Measurements from ENCODE around the gene RCBTB2. TPM values are rescaled to one million over a fixed set of nuclear protein-coding genes. Genes with fewer than 3 reads are reported as not detected.

Gene RCBTB2
- total RNA-seq, 1 donor from 2014 or later: 25.2 TPM

DNA sequence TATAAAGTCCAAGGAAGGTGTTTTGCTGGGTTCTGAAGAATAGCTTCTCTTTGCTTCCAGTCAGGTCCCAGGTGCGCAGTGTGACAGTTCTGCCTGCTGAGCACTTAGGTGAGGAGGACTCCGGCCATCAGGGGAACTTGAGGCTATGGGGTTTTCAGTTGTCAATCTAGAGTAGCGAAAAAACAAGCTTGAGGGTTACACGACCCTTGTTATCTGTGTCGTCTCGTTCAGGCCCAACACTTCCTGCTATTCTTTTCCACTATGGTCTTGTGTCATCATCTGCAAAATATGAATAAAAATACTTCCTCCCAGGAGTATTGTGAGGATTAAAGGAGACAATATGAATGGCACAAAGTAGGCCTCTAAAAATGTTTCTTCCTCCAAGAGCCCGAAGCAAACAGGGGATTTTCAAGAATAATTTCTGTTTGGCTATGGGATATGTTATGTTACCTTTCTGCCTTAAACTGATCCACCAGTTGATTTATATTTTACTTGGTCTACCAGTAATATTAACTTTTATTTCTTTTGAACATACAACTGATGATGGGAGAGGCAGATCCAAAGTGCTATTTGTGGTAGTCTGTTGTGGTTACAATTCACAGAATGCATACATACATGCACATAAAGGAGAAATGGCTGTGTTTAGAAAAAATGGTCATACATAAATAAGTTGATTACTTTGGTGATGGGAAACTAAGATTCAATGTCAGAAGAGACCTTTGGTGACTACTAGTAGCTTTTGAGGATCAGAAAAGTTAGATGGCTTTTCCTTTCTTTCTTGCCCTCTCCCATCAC is 40.5 kb upstream of the RCBTB2 start:
- H3K36me3 Mint-ChIP-seq (ENCODE audit: low read depth): no peaks in the 10 kb centered on the region
- H3K9me3 Mint-ChIP-seq: no peaks in the 10 kb centered on the region
- H3K27ac Mint-ChIP-seq (ENCODE audit: unreplicated experiment): peak overlapping the region; percentile 24
- peaks cover 20% of the 10 kb centered on the region for H3K4me1 Mint-ChIP-seq
- H3K4me3 Mint-ChIP-seq: no peak overlapping the region
- no peaks in the 10 kb centered on the region for H3K27me3 Mint-ChIP-seq (ENCODE audit: low read depth)
- TF ChIP-seq, protein P1, sequence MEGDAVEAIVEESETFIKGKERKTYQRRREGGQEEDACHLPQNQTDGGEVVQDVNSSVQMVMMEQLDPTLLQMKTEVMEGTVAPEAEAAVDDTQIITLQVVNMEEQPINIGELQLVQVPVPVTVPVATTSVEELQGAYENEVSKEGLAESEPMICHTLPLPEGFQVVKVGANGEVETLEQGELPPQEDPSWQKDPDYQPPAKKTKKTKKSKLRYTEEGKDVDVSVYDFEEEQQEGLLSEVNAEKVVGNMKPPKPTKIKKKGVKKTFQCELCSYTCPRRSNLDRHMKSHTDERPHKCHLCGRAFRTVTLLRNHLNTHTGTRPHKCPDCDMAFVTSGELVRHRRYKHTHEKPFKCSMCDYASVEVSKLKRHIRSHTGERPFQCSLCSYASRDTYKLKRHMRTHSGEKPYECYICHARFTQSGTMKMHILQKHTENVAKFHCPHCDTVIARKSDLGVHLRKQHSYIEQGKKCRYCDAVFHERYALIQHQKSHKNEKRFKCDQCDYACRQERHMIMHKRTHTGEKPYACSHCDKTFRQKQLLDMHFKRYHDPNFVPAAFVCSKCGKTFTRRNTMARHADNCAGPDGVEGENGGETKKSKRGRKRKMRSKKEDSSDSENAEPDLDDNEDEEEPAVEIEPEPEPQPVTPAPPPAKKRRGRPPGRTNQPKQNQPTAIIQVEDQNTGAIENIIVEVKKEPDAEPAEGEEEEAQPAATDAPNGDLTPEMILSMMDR (conservative IDR thresholded peaks at IDR 0.05): no peak
- no peak for DNase-seq (ENCODE audit: low read depth, low spot score)

DNA sequence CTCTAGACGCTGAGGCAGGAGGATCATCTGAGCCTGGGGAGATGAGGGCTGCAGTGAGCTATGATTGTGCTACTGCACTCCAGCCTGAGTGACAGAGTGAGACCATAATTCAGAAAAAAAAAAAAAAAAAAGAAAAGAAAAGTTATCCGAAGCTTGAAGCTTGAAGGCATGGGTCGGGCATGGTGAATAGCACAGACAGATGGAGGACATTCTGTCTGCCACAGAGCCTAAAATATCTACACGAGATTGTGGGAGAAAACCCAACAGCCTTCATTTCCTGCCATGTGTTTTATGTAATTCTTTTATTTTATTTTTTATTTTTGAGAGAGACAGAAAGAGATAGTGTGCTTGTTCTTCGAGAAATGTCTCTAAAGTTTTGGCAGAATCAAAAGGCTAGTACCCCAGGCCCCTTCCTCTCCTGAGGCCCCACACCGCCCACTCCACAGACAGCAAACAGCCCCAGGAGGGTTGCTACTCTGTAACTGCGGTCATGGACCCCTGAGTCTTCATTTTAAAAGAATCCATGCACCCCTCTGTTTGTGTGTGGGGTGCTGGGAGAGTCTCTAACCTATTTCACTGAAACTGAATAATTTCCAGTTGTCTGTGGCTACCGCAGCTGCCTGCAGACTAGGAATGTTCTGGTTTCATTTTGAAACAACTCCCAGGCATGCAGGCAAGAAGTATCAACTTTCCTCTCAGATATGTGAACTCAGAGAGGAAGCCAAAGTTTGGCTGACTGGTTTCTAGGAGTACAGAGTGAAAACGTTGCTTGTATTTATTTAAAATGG is 38.4 kb upstream of the RCBTB2 start:
- Mint-ChIP-seq H3K27me3 (ENCODE audit: low read depth) (no peaks in the 10 kb centered on the region), H3K4me1 (peaks cover 31% of the 10 kb centered on the region), H3K9me3 (no peaks in the 10 kb centered on the region), H3K36me3 (ENCODE audit: low read depth) (no peaks in the 10 kb centered on the region), H3K4me3 (no peak overlapping the region), H3K27ac (ENCODE audit: unreplicated experiment) (no peak overlapping the region)
- TF ChIP-seq, protein P1 (conservative IDR thresholded peaks at IDR 0.05): no peak
- no peak for DNase-seq (ENCODE audit: low read depth, low spot score)

DNA sequence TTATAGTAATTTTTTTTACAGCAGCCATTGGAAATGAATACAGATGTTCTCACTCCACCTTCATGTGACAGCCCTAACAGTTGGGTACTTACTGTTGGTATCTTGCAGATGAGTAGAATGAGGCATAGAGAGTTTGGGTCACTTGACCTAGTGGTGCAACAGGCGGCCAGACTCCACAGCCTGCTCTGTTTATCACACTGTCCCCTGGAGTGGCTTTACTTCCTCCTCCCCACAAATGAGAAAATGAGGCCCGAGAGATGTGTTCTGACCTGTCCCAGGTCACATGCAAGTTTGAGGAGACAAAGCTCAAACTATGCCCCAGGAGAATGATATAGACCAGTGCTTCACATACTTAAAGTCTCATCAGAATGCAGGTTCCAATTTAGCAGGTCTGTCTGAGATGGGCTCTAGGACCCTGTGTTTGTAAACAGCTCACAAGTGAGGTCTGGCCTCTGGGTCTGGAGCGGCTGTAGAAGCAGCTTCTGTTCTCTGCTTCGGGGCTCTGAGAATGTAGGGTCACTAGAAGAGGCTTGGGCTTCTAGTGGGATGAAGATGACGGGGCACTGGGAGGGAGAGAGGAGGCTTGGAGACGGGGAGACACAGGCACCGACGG is 37.4 kb upstream of the RCBTB2 start:
- Mint-ChIP-seq H3K9me3 (no peaks in the 10 kb centered on the region), H3K27me3 (ENCODE audit: low read depth) (no peaks in the 10 kb centered on the region), H3K4me3 (no peak overlapping the region), H3K36me3 (ENCODE audit: low read depth) (no peaks in the 10 kb centered on the region), H3K4me1 (peaks cover 31% of the 10 kb centered on the region), H3K27ac (ENCODE audit: unreplicated experiment) (no peak overlapping the region)
- no peak for DNase-seq (ENCODE audit: low read depth, low spot score)
- TF ChIP-seq, protein P1 (conservative IDR thresholded peaks at IDR 0.05): no peak

DNA sequence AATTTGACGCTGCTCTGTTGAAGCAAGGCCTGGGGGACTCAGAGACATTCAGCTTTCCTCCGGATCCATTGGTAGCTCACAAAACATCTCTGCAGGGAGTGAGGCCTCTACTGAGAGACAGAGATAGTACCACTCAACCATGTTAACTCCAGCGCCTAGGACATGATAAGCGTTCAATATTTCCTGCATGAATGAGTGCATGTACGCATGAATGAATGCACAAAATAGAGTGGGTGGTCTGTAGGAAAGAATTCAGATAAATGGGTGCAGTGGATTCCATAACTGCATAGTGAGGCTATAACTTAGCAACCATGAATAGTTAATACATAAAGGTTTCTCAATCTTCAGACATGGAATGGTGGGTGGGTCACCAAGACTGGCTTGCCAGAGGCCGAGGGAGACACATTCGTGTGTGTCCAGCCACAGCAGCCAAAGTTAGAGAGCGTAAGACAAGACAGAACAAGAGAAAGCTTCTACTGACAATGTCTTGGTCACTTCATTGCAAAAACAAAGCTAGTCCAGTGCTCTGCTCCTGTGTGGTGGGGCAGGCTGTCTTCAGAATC is 36.3 kb upstream of the RCBTB2 start:
- peak overlapping the region; percentile 47 for H3K27ac Mint-ChIP-seq (ENCODE audit: unreplicated experiment)
- no peaks in the 10 kb centered on the region for H3K9me3 Mint-ChIP-seq
- TF ChIP-seq, protein P1 (conservative IDR thresholded peaks at IDR 0.05): no peak
- H3K36me3 Mint-ChIP-seq (ENCODE audit: low read depth): no peaks in the 10 kb centered on the region
- peaks cover 36% of the 10 kb centered on the region for H3K4me1 Mint-ChIP-seq
- no peak overlapping the region for H3K4me3 Mint-ChIP-seq
- H3K27me3 Mint-ChIP-seq (ENCODE audit: low read depth): no peaks in the 10 kb centered on the region
- DNase-seq (ENCODE audit: low read depth, low spot score): no peak

DNA sequence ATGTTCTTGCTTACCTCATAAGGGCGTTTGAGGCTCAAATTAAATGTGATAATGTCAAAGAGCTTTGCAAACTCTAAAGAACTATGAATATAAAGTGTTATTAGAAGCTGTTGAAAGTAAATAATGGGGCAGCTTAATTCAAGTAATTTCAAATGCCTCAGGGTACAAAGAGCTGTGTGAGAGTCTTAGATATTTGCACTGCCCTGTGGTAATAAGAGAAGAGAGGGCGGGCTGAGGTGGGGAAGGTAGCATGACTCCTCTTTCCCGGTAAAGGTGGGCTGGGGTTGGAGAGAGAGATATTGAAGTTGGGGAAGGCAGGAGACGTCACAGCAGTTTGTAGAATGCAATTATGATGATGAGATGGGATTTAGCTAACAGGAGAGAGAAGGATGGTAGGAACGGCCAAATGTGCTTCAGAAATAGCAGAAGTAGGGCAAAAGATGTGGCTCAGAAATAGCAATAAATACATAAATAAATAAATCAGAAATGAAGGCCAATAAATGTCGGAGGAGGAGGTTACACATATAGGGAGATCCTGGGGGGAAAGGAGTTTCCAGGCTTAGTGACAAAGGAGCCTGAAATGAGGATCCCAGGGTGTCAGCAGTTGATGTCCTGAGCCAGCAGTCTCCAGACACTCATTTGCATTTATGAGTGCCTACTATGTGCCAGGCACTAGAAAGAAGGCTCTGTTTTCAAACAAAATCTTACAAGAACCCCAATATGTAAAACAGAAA is 35.7 kb upstream of the RCBTB2 start:
- Mint-ChIP-seq H3K4me3 (no peak overlapping the region), H3K27me3 (ENCODE audit: low read depth) (no peaks in the 10 kb centered on the region), H3K9me3 (no peaks in the 10 kb centered on the region), H3K27ac (ENCODE audit: unreplicated experiment) (no peak overlapping the region), H3K36me3 (ENCODE audit: low read depth) (no peaks in the 10 kb centered on the region), H3K4me1 (peaks cover 37% of the 10 kb centered on the region)
- TF ChIP-seq, protein P1 (conservative IDR thresholded peaks at IDR 0.05): no peak
- no peak for DNase-seq (ENCODE audit: low read depth, low spot score)
